DMS153 (cell line): Measurements from ENCODE around the gene TRIM66.
"Not testable (repeated sequence)": the region's sequence is repeated elsewhere in the genome, so short reads cannot be mapped to it uniquely, and the experiment has no call there.

Source experiments
- DNase-seq: peaks from one replicate; lab custom pipeline; 2025; lab: John Stamatoyannopoulos, UW

The TRIM66 gene

GRCh38 chr11:8690374-8691342, 8.2 kb upstream of the TRIM66 start:
- DNase-seq: no peak

- DNase-seq: no peak
Measured at GRCh38 chr11:8689726-8690255, 7.3 kb upstream of the TRIM66 start.

DNA sequence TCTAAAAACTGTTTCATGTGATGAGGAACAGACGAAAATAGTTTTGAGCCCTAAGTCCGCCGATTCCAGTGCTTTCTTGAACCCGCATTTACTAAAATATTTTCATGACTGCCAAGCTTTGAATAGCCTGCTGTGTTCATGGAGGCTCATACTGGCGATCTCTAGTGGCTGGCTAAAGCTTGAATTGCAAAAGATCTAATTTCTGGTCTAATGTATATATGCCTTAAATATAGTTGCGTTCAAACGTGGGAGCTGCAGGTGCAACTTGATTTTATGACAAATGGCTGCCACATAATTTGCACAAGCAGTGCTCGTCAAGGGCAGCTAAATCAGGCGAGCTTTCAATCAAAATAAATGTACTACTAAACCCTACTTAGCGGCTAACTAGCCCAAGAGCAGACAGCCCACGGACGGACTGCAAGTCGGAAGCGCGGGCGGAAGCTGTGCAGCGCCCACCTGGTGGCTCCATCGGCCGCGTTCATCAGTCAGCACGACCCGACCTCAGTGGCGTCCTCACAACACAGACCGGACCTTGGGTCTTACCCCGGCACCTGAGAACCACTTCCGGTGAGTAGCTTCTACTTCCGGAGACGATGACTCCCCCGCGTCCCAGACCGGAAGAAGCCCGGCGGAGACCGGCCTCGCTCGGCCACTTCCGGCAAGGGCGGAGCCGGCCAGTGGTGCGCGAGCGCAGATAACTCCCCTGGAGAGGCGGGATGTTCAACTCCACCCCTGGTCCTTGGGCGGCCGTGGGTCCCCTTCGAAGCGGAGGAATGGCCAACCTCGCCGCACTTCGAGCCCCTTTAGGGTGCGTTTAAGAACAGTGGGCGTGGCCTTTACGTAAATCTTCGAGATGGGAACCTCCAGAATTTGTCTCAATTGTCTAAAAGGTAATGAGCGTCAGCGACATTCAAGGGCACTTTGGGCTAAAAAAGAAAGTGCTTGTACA, 6.2 kb upstream of the TRIM66 start:
- DNase-seq: peak; percentile 96

DNA sequence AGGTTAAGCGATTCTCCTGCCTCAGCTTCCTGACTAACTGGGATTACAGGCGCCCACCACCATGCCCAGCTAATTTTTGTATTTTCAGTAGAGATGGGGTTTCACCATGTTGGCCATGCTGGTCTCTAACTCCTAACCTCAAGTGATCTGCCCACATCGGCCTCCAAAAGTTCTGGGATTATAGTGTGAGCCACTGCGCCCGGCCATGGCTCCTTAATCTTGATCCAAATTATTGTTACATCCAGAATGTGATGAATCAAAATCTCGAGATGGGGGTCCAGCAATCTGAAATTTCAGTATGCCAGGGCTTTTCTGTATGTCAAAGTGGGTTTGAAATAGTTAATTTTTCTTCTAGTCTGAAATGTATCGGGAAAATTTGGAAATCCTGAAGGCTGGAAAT, 3.9 kb upstream of the TRIM66 start:
- DNase-seq: no peak

GRCh38 chr11:8685820-8686219, 3.4 kb upstream of the TRIM66 start:
- DNase-seq: no peak

DNA sequence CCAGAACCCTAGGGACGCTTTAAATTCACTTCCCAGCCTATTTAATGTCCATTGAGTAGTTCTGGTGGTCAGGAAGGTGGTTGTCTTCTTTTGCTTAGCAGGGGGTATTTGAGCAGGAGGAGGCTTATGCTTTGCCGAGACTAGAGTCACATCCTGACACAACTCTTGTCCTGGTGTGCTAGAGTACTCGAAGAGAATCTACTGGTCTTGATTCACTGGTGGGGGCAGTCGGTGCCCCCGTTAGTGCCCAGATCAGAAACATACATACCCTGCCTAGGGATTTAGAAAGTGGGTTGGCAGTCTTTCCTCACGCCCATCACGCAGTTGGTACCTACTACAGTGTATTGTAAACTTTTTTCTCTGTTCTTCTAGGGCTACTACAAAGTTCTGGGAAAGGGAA, 2.8 kb upstream of the TRIM66 start:
- no peak for DNase-seq

DNA sequence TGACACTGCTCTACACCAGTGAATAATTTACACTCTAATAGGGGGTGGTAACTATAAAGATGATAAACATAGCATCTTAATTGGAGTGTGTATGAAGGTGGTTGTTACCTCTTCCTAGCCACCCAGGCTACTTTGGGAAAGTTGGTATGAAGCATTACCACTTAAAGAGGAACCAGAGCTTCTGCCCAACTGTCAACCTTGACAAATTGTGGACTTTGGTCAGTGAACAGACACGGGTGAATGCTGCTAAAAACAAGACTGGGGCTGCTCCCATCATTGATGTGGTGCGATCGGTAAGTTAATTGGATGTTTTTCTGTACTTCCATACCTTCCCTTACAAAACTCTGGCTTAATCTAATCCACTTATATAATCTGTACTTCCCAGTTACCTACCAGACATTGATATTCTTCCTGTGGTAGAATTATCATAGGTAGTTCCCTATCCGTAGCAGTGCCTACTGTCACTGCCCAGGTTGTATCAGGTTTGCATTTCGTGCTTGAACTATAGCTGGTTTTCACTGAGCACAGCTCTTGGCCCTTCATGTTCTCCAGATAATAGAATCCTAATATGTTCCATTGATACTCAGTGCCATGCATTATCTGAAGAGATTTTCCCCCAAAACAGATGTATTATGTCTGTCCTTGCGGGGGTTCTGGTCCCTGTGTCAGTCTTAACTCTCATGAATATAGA, 2.3 kb upstream of the TRIM66 start:
- no peak for DNase-seq

DNA sequence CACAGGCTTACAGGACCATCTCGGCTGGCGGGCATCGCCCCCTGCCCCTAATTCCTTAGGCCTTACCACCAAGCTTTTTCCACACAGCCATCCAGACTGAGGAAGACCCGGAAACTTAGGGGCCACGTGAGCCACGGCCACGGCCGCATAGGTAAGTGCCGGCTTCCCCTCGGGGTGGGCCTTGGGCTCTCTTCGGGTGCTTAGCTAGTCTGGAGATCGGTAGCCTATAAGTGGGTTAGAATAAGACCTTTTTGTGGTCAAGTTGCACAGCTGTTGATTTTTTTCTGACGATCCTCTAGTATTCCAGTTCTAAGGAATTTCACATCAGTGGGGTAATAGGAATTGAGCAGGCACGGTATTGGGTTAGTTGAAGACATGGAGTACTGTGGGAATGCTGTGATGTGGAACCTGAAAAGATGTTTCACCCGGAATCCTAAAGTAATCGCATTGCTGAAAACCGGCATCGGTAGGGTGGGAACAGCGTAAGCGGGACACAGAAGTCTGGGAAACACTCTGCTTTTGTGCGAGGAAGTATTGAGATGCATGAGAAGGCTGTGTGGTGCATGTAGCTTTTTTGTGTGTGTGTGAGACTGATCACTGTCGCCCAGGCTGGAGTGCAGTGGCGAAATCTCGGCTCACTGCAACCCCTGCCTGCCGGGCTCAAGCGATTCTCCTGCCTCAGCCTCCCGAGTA, 796 bp upstream of the TRIM66 start:
- no peak for DNase-seq

DNA sequence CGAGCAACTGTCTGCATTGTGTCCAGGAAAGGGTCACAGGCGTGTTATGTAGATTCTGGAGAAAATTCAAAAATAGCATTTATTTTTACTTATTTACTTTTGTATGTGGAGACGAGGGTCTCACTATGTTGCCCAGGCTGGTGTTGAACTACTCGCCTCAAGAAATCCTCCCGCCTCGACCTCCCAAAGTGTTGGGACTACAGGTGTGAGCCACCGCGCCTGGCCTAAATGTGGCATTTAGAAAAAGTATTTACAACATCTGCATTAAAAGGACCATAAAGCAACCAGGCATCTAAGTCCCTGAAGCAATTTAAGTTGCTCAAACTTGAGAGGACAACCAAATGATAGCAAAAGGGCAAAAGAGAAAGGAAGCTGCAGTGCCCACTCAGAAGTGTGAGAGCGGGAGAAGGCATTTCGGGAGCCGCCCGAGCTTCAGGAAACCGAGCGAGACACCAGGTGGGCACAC, 595 bp downstream of the TRIM66 start:
- DNase-seq: no peak

DNA sequence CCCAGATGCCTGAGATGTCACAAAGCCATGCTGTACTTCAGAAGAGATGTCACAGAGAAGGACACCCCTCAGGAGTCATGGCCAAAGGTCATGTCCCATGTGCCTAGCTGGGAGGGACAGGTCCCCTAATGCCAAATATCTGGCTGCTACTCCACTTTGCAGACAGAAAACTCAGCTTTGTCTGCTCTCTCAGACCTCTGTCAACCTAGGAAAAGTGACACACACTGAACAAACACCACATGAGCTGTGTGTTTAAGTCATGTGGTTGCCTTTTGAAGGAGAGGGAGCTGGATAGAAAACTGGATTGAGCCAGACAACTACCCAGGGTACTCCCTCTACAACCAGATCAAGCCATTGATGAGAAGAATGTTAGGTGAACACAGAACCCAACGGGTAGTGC, 3.5 kb downstream of the TRIM66 start:
- DNase-seq: no peak

DNA sequence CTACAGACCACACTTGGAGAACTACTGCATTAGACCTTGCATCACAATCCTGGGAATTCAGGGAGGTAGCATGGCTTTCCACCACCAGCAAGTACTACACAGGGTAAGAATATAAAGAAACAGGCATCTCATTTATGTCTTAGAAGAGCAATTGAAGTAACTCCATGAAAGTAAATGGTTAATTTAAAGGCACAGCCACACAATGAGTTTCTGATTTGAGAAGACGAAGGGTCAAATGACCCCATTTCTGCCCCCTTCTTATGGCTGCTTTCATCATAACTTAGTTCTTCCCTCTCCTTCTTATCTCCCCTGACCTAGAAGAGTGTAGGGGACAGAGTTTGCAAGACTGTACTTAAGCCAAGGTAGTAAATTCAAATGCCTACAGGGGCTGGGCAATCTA, 6.0 kb downstream of the TRIM66 start:
- DNase-seq: no peak

DNA sequence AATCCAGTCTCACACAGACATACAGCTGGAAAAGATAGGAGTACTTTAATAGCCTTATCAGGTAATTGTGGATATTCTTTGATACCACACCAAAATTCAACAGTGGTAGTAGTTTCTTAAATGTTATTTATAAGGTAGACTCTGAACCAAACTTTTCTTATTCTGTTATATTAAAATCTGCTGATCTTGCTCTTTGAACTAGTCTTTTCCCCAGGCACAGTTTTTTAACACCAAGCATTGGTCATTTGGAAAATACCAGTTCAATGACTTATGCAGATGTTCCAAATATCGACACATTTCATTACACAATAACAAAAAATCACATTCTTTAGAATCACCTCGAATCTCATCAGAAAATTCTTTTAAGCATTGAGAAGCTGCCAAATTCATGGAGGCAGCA, 7.6 kb downstream of the TRIM66 start:
- DNase-seq: no peak

DNA sequence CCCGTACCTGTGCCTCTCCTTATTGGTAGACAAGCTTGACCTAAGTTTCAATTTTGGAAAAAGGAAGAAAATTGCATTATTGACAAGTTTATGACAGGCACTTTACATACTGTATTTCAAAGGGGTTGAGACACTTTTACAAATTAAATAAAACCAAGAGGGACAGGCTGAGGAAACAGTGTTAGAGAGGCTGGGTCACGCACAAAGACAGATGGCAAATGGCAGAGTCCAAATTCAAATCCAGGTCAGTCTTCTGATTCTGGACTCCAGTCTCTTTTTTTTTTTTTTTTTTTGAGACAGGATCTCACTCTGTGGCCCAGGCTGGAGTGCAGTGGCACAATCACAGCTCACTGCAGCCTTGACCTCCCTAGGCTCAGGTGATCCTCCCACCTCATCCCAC, 10.1 kb downstream of the TRIM66 start:
- no peak for DNase-seq

DNA sequence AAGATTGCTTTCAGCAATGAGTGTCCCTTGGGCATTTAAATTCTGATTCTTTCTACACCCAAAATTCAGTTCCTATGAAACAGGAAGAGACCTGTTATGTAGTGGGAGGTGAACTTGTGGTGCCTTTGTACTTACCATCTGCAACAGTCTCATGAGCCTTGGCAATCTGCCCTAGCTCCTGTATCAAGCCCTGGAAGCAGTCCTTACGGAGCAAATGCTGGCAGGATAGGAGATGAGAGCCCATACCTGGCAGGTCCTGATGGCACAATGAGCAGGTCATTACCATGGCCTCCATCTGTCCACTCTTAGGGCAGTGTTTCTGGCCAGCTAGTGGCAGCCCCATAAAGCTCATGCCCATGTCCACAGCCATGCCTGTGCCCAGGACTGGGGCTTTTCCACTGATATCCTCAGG, 10.8 kb downstream of the TRIM66 start:
- DNase-seq: peak; percentile 23

- DNase-seq: no peak
Measured at GRCh38 chr11:8671193-8671612, 11.3 kb downstream of the TRIM66 start.

DNA sequence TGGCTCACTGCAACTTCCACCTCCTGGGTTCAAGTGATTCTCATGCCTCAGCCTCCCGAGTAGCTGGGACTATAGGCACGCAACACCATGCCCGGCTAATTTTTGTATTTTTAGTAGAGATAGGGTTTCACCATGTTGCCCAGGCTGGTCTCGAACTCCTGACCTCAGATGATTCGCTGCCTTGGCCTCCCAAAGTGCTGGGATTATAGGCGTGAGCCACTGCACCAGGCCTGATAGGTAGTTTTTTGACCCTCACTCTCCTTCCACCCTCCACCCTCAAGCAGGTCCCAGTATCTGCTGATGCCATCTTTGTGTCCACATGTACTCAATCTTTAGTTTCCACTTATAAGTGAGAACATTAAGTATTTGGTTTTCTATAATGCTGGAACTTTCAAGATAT, 12.4 kb downstream of the TRIM66 start:
- DNase-seq: not testable (repeated sequence)

GRCh38 chr11:8665222-8665621, 17.2 kb downstream of the TRIM66 start:
- DNase-seq: no peak

DNA sequence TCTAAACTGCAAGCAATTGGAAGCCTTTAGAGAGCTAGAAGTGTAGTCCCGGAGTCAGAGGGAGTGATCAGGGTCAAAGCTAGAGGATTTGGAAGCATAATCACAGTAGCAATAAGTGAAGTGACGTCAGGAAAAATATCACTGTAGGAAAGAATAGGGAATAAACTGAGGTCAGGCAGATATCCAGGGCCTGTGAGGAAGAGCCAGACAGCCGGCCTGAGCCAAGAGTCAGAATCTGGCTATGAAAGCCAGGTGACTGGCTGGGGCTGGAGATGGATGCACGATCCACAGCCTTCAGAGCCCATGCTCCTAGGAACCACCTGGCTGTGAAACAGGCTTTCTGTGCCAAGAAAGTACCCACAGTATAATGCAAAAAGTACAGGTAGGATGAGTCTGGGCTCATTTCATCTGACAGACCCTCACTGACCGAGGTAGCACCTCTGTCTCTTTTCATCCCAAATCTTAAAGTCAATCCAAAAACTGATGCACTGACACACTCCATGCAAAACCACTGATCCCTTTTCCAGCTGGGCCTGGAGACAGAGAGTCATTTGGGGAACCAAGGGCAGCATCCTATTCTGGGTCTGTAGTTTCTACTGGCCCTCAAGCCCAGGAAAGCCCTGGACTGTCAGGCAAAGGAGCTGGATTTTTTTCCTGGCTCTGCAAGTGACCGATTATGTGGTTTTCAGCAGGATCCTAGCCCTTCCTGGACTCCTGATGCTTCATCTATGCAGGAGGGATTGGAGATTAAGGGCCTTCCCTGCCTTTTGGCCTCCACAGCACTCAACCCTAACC, 21.3 kb downstream of the TRIM66 start:
- DNase-seq: no peak

- DNase-seq: peak; percentile 21
Measured at GRCh38 chr11:8658321-8659057, 24.0 kb downstream of the TRIM66 start.

DNA sequence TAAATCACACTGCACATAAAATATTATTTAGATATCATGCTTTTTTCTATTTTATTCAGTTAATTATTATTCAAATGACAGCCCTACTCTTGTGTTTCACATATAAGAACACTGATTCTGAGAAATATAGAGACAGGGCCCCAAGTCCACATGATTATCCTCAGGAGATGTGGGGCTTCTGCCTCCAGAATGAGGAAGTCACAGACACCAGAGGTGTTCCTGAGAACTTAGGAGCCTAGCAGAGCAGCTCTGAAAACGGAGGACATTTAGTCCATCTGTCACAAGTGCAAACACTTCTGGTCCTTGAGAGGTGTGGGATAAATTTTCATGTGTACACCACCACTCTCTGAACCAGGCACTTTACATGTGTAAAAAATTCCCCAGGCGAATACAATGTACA, 26.2 kb downstream of the TRIM66 start:
- DNase-seq: no peak
